Left ventricle myocardium superior (tissue), 1 donor: Measurements from ENCODE around the gene ACTN4. TPM values are rescaled to one million over a fixed set of nuclear protein-coding genes. Genes with fewer than 3 reads are reported as not detected.

Experiments used
- ATAC-seq: fragments of 200-7000 bp; cut with Tn5 transposase; one replicate; pipeline ENCODE4 v1.9.1; 2020; ENCODE audit warnings: mild to moderate bottlenecking, moderate library complexity
- DNase-seq: peaks from one replicate; pipeline ENCODE4 v3.0.0-alpha.2; 2020
- intact Hi-C: fragments of 100-400 bp; cut with micrococcal nuclease; formaldehyde crosslinking; loops from one replicate; pipeline ENCODE4 v1.11.0; 2022
- total RNA-seq: library from RNA; stranded (reverse); fragmentation: NEBNext Ultra II Directional; extraction: Animal tissue kit (Norgen Biotek cat#: 25700); gene quantifications from one replicate; pipeline ENCODE4 v1.2.1, GENCODE V29; 2021
- donor health status: DM: no; HTN: yes; CAD: no; lungs with severe emphysema.

ACTN4 gene
- total RNA-seq, 1 donor from 2014 or later, result 131 TPM

DNA sequence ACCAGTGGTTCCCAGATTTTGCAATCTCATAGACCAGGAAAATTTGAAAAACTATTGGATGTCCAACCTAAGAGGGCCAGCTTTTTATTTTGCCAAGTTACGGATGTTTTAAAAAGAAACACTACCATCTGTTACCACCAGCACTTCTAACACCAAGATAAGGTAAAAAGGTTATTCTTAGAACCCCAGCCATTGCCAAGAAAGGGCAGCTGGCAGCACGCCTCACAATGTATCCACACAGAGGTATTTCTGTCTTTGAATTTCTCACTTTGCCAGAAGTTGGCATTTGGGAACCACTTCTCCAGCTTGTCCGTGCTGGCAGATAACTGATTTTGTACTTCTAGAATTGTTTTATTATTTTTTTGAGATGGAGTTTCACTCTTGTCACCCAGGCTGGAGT lies 68.1 kb downstream of the ACTN4 start:
- ATAC-seq, result peak; percentile 28
- intact Hi-C loops, result no loop called here
- peak; percentile 87 for DNase-seq

DNA sequence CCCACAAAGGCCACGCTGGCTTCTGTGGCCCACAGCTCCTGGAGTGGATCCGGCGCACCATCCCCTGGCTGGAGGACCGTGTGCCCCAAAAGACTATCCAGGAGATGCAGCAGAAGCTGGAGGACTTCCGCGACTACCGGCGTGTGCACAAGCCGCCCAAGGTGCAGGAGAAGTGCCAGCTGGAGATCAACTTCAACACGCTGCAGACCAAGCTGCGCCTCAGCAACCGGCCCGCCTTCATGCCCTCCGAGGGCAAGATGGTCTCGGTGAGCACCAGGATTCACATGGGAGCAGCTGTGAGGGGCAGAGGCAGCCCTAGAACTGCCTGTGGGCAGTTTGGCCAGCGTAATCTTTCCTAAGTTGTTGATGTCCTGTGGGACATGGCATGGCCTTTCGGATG lies 69.6 kb downstream of the ACTN4 start:
- ATAC-seq (no peak), DNase-seq (no peak)
- intact Hi-C loops, result no loop called here

DNA sequence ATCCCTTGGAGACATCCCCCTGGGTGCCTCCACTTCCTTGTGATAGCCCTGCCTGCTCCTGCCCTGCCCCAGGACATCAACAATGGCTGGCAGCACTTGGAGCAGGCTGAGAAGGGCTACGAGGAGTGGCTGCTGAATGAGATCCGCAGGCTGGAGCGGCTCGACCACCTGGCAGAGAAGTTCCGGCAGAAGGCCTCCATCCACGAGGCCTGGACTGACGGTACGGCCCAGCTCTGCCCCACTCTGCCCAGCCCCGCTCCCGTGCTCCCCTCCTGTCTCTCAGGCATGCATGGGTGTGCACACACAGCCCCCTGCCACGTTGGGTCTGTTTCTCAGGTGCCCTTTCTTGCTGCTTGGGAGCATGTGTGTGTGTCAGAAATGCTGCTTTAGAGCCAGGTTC lies 70.4 kb downstream of the ACTN4 start:
- intact Hi-C loops, result no loop called here
- ATAC-seq, result no peak
- no peak for DNase-seq

DNA sequence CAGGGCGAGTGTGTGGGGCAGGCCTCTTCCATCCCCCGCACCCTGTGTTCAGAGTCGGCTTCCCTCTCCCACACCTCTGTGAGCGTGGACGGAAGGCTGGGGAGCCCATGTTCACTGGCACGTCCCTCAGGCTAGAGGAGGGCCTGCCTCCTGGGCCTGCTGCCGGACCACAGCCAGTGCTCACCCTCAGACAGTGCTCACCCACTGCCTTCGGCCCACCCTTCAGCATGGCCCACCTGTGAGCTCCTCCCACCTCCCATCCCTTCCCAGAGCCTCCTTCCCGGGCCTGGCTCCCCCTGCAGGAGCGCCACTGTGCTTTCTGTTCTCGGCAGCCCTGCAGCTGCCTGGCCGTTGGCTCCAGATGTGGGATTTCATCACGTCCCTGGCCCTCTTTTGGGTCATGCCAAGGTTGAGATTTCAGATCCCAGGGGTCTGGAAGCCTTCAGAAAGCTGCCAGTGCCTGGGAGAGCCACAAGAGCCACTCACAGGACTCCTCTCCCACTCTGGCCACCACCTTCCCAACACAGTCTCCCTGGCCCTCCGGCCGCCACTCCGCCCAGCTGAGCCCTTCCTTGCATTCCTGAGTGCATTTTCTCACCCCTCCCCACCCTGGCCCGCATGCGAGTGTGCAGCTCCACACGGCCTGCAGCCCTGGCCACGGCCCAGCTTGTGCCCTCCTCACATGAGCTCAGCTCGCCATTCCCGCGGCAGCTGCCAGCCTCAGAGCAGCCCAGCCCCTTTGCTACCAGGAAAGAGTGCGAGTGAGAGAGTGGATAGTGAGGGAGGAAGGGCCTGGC lies 71.5 kb downstream of the ACTN4 start:
- peak; percentile 88 for DNase-seq
- peak; percentile 51 for ATAC-seq
- intact Hi-C loops, result no loop called here

DNA sequence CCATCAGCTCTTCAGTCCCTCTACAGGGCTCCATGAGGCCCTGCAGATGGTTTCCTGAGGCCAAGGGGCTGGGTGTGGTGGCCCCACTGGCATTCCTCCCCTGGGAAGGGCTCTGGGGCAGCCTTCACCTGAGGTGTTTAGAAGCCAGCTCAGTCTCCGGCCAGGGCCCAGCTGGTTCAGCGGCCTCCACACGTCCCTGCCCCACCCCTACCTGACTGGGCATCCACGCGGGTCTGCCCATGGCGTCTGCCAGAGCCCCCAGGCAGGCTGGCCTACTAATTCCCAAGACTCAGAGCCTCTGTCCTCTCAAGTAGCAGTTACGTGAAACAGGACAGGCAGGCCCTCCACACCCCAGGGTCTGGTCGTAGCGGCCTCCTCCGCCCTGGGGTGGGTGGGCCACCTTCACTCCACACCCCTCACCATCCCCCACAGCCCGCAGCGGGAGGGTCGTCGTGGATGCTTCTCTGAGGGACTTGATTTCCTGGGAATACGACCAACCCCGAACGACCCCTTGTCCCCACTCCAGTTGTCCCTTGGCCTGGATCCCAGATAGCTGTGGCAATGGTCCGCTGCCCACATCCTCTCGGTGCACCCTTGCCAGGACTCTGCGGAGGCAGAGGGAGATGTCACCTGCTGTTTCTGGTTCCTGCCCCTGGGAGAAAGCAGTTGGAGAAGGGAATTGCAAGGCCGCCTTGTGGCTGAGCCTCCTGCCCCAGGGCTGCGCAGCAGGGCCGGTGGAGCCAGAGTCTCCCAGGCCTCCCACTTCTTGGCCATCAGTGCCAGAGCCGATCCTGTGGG lies 72.5 kb downstream of the ACTN4 start:
- intact Hi-C loops, result no loop called here
- peak; percentile 39 for DNase-seq
- peak; percentile 4 for ATAC-seq

DNA sequence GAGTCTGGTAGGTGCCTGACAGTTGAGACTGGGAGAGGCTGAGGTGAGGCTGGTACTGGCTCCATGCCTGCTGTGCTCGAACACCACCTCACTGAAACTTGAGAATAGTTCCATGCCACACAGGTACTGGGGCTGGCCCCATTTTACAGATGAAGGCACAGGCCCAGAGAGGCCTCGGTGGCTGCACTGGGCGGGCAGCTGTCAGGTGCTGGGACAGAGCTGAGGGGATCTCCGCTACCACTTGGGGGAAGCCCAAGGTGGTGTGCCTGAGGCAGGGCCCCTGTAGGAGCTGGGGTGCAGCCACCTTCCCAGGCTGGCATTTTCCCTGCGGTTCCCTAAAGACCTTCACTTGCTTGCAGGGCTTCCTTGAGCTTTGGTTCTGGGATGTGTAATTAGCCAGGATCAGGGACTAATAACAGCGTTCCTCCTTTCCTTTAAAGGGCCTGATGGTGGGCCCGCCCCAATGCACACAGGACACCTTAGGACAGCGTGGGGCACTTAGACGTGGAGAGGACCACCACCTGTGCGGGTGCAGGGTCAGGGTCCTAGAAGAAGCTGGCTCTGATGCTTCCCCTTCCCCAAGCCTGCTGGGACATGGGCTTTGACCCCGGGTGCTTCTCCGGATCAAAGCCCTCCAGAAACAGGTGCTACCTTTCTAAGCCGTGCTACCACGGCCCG lies 73.2 kb downstream of the ACTN4 start:
- intact Hi-C loops, result no loop called here
- DNase-seq (no peak), ATAC-seq (no peak)

DNA sequence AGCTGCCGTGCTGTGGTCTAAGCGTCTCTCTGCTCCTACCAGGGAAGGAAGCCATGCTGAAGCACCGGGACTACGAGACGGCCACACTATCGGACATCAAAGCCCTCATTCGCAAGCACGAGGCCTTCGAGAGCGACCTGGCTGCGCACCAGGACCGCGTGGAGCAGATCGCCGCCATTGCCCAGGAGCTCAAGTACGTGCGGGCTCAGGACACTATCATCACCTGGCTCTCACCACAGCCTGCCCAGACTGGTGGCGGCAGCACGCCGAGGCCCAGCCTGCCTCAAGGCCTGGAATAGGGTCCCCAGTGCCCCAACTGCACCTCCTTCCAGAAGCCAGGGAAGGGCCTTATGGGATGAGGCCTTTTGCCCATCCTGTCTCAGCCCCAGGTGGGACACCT lies 74.0 kb downstream of the ACTN4 start:
- ATAC-seq (no peak), DNase-seq (no peak)
- intact Hi-C loops, result no loop called here

DNA sequence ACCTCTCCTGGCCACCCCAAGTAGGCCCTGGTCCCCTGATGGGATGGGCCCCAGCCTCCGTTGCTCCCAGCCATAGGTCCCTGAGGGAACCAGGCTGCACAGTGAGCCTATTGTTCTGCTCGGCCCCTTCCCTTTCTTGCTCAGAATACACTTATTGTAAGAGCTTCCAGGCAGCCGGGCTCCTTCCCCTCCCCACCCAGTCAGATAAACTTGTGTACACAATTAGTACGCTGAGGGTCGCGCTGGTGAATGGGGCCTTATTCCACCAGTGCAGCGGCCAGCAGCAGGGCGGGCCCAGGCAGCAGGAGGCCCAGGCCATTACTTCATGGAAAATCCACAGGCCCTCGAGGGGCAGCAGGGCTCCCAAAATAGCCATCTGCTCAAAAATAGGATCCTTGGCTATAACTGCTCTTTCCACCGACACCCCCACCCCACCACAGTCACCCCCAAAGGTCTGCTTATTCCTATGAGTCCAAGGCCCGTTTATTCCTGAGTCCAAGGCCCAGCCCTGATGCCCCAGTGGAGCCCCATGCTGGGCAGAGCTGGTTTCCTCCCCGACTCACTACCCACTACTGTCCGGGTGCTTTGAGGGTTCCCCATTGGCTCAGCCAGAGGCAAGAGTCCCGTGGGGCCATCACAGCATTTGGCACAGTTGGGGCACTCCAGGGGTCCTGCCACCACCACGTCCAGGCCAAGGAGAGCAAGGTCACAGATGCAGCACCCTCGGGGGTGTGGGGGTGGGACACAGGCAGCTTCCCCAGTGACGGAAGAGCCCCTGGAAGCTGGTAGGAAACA lies 74.7 kb downstream of the ACTN4 start:
- DNase-seq (peak; percentile 72), ATAC-seq (peak; percentile 17)
- intact Hi-C loops, result no loop called here

DNA sequence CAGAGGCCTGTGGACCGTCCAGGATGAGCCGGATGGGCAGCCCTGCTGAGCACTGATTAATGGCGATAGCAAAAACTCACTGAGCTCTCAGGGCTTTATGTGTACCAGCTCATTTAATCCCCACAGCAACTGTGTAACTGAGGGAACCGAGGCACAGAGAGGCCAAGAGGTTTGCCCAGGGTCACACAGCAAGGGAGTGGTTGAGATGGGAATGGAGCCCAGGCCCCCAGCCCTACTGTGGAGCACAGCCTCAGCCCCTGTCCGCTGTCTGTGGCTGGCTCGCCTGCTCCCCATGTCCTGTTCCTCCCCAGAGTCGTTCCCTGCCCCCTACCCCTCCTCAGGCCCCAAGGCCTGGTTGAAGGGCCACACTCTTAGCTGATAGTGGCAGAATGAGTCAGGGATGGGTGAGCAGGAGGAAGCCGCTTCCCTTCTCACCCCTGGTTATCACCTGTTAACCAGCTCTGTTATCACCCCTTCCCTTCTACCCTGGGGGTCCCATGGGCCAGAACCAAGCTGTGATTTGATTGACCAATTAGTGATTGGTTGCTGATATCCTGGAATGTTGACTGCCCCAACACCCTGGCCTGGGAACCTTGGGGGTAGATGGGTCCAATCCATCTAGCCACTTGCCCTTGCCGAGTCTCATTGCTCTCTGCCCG lies 75.6 kb downstream of the ACTN4 start:
- intact Hi-C loops, result no loop called here
- ATAC-seq (no peak), DNase-seq (no peak)

DNA sequence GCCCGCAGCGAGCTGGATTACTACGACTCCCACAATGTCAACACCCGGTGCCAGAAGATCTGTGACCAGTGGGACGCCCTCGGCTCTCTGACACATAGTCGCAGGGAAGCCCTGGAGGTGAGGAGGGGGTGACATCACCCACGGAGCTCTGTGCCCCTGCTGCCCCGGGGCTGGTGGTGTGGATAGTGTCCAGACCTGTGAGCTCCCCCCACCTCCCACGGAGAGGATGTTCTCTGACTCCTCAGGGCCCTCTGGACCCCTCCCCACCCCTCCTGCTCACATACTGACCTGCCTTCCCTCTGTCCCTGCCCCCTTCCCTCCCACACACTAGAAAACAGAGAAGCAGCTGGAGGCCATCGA lies 76.1 kb downstream of the ACTN4 start:
- no peak for DNase-seq
- ATAC-seq, result no peak
- intact Hi-C loops, result no loop called here

DNA sequence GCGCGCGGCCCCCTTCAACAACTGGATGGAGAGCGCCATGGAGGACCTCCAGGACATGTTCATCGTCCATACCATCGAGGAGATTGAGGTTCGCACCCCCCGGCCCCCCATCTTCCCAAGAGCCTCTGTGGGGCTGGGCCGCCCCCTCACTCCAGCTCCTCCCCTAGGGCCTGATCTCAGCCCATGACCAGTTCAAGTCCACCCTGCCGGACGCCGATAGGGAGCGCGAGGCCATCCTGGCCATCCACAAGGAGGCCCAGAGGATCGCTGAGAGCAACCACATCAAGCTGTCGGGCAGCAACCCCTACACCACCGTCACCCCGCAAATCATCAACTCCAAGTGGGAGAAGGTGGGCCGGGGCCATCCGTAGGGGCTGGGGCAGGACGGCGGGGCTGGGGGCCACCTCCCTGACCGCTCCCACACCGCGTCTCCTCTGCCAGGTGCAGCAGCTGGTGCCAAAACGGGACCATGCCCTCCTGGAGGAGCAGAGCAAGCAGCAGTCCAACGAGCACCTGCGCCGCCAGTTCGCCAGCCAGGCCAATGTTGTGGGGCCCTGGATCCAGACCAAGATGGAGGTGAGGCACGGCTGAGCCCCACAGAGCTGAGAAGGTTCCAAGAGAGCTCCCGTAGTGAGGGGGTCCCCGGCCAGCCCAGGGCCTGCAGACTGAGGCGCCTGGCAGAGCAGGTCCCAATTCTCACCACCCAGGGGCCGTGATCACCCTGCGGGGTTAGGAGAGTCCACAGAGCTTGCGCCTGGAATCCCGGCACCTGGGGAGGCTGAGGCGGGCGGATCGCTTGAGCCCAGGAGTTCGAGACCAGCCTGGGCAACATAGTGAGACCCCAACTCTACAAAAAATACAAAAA lies 76.8 kb downstream of the ACTN4 start:
- DNase-seq (peak; percentile 25), ATAC-seq (no peak)
- intact Hi-C loops, result no loop called here

DNA sequence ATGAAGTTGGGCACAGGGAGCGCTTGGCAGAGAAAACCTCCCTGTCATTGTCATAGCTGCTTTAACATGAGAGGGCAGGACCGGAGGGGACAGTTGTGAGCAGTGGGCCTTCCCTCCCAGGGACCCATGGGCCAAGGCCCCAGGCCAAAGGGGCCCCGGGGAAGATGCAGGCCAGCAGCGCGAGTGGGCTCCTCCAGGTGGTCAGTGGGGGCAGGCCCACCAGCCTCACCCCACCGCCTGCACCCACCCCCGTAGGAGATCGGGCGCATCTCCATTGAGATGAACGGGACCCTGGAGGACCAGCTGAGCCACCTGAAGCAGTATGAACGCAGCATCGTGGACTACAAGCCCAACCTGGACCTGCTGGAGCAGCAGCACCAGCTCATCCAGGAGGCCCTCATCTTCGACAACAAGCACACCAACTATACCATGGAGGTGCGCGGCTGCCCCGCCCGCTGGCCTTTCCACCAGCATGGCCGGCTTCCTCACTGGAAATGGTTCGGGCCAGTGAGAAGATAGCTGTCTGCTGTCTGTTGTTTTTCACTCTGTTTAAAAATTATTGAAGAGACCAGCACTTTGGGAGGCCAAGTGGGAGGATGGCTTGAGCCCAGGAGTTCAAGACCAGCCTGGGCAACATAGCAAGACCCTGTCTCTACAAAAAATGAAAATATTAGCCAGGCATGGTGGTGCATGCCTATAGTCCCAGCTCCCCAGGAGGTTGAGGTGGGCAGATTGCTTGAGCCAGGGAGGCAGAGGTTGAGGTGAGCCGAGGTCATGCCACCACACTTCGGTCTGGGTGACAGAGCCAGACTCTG lies 78.2 kb downstream of the ACTN4 start:
- ATAC-seq (no peak), DNase-seq (peak; percentile 29)
- intact Hi-C loops, result no loop called here

DNA sequence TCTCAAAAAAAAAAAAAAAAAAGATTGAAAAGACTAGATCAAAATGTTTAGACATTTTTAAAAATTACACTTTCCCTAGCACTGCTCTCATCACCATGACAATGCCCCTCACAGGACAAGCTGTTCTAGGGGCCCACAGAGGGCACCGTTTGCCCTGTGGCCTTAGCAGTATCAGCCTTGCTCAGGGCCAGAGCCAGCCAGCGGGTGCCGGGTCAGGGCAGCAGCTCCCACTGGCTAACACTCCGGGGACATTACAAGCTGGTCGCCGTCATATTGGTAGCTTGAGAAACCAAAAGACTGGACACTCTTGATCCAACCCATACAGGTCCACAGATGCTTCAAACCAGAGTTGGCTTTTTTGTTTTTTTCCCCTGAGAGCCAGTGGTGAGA lies 78.8 kb downstream of the ACTN4 start:
- DNase-seq (peak; percentile 16), ATAC-seq (no peak)
- intact Hi-C loops, result no loop called here

DNA sequence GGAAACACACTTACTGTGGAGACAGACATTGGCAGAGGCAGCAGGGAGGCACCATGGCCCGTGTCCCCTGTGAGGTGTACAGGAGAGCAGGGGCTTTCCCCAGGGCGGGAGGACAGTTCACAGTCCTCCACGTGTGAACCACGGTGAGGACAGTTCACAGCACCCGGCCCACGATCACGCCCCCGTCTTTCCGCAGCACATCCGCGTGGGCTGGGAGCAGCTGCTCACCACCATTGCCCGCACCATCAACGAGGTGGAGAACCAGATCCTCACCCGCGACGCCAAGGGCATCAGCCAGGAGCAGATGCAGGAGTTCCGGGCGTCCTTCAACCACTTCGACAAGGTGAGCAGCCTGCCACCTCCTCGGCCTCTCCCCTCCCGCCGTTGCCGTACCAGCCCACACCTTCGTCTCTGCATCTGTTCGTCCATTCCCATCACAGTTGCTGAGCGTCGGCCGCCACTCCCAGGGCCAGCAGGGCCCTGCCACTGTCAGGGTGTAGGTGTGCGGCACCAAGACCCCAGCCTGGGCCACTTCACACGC lies 79.4 kb downstream of the ACTN4 start:
- intact Hi-C loops, result no loop called here
- DNase-seq (peak; percentile 32), ATAC-seq (no peak)

DNA sequence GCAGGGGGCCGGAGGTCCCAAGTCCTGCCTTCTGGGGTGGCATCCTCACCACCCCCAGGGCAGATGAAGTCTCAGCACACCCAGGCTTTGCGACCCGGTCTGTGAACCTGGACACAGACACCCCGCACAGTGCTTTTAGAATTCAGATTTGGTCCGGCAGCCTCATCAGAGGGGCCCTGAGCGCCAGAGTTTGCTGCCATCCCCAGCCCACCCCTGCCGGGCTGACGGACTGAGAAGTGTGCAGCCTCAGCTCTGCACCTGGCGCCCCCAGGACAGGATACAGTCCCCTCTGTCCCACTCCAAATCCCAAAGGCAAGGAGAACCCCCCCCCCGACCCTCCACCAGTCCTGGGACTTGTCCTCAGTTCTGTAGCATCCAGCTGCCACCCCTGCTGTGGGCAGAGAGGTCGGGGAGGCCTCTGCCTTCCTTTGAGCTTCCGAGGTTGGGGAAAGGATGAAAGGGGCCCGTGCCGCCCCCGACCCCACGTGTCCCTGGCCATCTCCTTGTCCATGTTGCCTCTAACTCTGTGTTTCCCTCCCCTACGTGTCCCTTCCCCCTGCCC lies 79.9 kb downstream of the ACTN4 start:
- DNase-seq, result peak; percentile 26
- intact Hi-C loops, result no loop called here
- no peak for ATAC-seq

DNA sequence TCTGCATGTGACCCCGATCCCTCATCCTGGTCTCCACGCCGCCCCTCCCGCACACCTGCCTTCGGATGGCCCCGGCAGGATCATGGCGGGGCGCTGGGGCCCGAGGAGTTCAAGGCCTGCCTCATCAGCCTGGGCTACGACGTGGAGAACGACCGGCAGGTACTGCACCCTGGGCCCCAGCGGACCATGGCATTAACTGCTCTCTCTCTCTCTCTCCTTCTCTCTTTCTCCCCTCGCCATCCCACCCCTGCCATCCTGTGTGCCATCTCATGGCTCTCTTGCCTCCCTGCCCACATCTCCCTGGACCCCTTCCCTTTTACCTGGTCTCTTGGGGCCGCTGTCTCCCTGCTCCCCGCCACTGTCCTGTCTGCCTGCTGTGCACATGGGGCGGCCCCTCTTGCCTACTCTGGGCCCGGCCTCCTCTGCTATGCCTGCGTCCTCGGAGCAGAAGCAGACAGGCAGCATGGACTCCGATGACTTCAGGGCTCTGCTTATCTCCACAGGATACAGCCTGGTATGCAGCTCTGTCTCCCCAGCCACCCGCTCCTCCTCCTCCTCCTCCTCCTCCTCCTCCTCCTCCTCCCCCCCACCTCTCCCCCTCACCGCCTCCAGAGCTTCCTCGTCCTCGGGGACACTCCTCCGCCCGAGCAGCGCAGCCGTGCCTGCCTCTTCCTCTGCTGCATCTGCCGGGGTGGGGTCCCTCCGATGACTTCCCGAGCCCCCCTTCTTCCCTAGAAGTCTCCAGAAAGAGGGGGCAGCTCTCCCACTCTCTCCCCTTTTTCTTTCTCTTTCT lies 80.6 kb downstream of the ACTN4 start:
- intact Hi-C loops, result no loop called here
- ATAC-seq (peak; percentile 19), DNase-seq (peak; percentile 58)
